Occipital lobe (tissue), 2 donors: ENCODE results near the gene SLC10A3. TPM values are rescaled to one million over a fixed set of nuclear protein-coding genes. Genes with fewer than 3 reads are reported as not detected.

Experiments
- DNase-seq: peaks from one replicate; lab custom pipeline; 2025; lab: John Stamatoyannopoulos, UW
- total RNA-seq: library from RNA; depleted of rRNA; stranded (reverse); fragments of >200 nt; gene quantifications from one replicate; pipeline ENCODE4 v1.2.3, GENCODE V29; 2014

SLC10A3 gene
- total RNA-seq, 1 donor from 2014 or later: 3.4 TPM

DNA sequence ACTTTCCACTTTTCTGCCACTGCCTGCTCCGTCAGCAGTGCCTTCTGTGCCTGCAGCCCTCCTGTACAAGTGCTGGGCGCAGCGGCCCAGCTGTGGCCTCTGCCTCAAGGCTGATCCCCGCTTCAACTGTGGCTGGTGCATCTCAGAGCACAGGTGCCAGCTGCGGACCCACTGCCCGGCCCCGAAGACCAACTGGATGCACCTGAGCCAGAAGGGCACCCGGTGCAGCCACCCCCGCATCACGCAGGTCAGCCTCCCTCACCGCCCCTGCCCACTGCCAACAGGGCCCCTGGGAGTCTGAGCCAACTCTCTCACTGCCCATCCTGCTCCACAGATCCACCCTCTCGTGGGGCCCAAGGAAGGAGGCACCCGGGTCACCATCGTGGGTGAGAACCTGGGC, 24.8 kb downstream of the SLC10A3 start:
- DNase-seq: no peak

DNA sequence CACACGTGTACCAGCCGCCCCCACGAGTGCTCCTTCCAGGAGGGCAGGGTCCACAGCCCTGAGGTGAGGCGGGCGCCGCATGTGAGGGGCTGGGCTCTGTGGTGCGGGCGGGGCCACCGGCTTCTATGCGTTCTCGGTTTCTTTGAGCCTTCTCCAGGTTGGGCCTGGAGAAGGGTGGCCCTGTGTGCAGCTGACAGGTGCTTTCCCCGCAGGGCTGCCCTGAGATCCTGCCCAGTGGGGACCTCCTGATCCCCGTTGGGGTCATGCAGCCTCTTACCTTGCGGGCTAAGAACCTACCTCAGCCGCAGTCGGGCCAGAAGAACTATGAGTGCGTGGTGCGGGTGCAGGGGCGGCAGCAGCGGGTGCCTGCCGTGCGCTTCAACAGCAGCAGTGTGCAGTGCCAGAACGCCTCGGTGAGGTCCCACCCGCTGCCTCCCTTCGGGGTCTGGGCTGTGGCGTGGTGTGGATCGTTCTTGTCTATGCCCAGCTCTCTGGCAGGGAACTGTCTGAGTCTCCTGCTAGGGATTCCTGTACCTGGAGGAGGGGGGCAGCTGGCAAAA, 25.5 kb downstream of the SLC10A3 start:
- DNase-seq: no peak

DNA sequence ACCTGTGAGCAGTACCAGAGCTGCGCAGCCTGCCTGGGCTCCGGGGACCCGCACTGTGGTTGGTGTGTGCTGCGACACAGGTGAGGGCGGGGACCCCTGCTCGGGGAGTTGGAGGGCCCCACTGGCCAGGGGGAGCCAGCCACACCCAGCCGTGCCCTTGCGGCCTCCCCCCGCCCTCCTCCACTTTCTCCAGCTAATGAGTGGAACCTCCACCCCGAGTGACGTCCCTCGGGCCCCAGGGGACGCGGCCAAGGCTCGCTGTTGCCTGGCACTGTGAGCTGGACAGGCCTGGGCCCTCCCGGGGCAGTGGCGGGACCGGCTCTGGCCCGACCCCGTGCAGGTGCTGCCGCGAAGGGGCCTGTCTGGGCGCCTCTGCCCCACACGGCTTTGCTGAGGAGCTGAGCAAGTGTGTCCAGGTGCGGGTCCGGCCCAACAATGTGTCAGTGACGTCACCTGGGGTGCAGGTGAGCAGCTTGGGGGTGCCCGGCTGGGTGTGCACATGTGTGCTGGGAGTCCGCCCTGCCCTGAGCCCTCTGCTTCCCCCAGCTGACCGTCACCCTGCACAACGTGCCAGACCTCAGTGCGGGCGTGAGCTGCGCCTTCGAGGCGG, 26.7 kb downstream of the SLC10A3 start:
- no peak for DNase-seq

DNA sequence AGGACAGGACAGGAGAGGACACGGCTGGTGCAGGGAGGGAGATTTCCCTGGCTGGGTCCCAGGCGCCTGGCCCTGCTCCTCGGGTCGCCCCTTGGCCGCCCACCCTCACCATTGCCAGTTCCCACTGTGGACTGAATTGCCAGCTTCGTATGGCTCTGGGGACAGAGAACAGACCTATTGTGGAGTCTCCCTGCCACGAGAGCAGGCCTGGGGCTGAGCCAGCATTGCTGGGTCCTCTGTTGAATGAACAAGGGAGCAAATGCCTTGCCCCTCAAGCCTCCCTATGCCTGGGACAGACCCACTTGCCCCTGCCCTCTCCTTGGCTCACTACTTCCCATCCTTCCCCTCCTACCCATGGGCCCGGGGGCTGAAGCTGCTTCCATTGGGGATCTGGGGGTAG, 28.0 kb downstream of the SLC10A3 start:
- DNase-seq: no peak

DNA sequence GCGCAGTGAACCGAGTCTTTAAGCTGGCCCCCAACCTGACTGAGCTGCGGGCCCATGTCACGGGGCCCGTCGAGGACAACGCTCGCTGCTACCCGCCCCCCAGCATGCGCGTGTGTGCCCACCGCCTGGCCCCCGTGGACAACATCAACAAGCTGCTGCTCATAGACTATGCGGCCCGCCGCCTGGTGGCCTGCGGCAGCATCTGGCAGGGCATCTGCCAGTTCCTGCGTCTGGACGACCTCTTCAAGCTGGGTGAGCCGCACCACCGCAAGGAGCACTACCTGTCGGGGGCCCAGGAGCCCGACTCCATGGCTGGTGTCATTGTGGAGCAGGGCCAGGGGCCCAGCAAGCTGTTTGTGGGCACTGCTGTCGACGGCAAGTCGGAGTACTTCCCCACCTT, 30.1 kb downstream of the SLC10A3 start:
- no peak for DNase-seq

DNA sequence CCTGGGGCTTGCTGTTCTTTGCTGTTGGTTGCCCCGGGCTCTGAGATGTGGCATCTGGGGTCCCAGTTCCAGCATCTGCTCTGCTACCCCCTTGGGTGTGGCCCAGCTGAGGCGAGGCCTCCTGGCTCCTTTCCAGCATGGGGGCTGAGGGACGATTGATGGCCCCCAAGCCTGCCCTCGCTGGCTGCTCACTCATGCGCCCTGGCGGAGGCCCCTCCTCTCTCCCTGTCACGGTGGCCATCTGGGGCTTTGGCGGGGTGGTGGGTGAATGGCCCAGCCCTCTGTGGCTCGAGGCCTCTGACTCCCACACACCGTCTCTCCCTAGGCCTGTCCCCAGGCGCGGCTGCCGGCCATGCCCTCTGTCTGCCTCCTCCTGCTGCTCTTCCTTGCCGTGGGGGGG, 30.6 kb downstream of the SLC10A3 start:
- no peak for DNase-seq

DNA sequence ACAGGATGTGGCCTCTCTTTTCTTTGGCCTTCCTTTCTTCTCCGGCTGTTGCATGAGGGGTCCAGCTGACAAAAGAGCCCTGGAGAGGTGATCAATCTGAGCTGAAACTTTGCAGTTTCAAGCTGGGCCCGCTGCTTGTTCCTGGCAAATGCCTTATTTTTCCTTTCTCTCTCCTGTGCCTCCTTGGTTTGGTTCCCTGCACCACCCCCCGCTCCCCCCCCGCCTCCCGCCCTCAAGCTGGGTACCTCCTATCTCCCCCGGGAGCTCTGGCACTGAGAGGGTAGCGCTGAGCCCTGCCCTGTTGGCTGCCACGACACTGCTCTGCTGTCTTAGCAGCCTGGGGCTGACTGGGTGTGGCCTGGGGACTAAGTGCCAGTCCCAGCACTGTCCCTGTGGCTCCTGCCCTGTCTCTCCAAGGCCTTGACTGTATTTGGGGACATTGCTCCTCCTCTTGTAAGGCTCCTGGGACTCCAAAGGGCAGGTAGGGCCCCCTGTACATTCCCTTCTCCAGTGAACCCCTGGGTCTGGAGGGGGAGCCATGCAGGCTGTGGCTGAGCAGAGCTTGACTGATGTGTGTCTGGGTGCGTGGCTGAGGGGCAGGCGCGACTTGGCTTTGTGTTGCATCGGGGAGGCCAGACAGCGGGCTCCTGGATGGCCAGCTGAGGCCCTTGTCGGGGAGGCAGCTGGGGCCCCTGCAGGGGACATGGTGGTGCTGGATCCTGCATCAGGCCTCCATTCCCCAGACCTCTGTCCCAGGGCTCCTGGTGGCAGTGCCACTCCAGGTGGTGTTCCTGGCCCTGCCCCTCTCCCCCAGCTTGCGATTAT, 31.3 kb downstream of the SLC10A3 start:
- no peak for DNase-seq

DNA sequence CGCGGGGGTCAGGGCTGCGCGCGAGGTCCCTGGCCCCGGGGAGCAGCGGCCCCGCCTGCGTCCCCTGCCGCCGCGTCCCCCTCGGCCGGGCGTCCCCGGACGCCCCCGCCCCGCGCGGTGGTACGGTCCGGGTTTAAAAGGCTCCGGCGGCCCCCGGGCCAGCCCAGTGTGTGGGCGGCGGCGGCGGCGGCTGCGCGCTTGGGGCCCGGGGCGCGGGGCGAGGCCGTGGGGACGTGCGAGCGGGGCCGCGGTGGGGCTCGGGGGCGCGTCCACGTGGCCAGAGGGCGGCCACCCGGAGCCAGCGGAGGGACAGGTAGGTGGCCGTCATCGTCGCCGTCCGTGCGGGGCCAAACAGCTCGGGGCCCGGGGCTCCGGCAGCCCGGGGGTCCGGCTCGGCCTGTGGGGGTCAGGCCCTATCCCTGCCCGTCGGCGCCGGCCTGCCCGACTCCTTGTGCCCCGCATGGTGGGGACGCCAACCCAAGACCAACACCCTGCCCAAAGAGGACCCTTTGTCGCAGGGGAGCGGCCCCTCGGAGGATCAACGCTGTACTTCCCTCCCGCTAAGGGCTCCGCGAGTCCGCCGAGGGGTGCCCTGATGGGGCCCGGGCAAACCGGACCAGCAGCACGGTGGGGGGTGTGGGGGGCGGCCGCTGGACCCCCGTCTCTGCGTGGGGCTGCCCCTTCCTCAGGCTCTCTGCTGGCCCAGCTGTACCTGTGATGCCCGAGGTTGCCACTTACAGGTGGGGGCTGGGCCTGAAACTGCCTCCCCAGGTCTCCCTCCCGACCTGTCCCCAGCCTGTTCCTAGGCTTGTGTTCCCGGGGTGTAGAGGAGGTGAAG, 32.1 kb downstream of the SLC10A3 start, which contains the start of gene PLXNA3:
PLXNA3 (plus strand) TSS at position 166 of the 838 bp plus-strand sequence. CDS start 1,903 bp downstream, outside the sequence.
- DNase-seq: no peak

DNA sequence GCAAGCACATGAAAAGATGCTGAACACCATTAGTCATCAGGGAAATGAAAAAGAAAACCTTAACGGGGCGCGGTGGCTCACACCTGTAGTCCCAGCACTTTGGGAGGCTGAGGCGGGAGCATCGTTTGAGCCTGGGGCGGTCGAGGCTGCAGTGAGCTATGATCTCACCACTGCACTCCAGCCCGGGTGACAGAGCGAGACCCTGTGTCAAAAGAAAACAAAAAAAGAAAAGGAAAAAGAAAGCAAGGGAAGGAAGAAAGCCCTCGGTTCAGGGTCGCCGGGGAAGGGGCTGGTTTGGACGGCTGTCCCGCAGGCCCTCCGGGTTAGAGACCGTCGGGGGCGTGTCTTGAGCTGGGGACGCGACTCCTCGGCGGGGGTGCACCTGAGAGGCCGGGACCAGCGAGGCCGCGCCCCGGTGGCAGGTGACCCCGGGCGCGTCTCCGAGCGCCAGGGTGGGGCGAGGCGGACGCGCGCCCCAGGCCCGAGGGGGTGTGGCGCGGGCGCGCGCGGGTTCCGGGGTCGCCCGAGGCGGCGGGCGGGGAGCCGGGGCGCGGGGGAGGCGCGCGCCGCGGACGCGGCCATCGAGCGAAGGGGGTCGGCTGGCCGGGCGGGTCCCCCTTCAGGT, 32.8 kb downstream of the SLC10A3 start:
- DNase-seq: no peak

DNA sequence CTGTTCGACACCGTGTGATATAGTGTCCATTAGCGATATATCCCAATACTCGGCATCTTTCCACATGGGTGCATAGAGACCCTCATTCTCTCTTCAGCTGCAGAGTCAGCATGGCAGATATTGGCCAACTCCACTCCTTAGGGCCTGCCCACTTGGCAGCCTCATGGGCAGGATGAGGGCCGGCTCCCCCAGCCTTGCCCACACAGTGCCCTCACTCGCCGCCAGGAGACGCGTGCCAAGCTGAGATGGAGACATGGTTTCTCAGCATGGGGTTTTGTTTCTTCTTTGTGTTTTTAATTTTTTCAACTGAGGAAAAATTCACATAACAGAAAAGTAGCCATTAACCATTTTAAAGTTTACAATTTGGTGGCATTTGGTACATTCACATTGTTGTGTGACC, 37.6 kb downstream of the SLC10A3 start:
- no peak for DNase-seq

DNA sequence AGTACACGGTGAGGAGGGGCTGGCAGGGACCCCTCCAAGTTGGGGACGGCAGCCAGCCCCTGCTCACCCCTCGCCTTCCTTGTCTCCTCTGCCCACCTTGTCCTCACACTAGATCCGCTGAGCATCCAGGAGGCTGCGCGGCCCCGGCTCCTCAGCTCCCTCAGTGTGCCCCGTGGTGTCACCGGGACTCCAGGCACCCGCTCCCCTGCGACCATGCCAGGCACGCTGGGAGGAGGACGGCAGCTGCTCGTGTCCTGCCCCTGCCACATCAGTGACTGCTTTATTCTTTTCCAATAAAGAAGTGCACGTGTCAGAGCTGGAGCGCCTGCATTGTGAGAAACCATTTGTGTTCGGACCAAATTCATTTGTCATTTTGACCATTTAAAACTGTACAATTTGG, 40.1 kb downstream of the SLC10A3 start:
- no peak for DNase-seq

DNA sequence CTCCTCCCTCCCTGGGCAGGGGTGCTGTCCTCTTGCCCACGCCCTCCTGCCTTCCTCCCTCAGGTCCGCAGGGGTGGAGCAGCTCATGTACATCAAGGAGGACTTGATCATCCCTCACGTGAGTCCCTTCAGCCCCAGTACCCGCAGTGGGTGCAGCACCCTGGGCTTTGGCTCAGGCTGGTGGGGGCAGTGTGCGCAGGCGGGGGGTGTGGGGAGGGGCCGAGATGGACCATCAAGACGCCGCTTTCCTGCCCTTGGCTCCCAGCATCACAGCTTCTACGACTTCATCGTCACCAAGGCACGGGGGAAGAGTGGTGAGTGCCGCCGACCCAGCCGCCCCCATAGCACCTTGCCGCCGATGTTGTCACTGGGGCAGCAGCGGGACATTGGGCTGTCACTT, 40.8 kb downstream of the SLC10A3 start:
- no peak for DNase-seq

DNA sequence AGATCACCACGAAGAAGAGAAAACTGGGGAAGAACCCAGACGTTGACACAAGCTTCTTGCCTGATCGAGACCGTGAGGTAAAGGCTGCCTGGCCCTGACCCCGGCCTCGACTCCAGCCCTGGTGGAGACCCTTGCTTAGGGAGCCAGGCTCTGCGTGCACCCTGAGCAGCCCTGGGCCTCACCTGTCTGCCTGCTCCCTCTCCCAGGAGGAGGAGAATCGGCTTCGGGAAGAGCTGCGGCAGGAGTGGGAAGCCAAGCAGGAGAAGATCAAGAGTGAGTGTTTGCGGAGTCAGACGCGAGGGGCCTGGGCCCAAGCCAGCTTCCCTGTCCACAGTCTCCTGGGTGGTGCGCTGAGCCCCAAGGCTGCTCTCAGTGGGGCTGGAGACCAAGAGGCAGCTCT, 41.9 kb downstream of the SLC10A3 start:
- DNase-seq: no peak

DNA sequence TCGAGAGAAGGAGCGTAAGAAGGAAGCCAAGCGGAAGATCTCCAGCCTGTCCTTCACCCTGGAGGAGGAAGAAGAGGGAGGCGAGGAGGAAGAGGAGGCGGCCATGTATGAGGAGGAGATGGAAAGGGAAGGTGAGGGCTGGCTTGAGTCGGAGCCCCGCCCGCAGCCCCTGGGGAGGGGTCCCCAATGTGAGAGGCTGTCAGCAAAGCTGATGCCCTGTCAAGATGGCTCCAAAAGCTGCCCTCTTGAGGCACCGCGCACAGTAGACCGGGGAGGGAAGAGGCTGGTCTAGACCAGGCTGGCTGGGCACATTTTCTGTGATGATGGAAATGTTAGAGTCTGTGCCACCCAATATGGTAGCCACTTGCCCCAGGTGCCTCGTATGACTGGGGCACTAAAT, 44.0 kb downstream of the SLC10A3 start:
- DNase-seq: no peak

DNA sequence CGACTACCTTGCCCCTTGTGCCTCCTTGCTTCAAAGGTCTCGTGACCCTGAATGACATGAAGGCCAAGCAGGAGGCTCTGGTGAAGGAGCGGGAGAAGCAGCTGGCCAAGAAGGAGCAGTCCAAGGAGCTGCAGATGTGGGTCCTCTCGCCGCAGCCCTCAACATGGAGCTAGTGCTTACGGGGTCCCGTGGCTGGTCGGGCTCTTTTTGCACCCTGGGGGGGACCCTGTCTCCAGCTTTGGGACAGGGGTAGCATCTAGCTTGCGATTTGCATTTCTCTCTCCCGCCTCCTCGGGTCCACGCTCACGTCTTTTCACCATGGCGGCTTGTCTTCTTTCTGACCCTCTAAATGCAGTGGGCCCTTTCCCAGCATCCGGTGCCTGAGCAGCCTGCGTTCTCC, 44.7 kb downstream of the SLC10A3 start:
- DNase-seq: no peak

DNA sequence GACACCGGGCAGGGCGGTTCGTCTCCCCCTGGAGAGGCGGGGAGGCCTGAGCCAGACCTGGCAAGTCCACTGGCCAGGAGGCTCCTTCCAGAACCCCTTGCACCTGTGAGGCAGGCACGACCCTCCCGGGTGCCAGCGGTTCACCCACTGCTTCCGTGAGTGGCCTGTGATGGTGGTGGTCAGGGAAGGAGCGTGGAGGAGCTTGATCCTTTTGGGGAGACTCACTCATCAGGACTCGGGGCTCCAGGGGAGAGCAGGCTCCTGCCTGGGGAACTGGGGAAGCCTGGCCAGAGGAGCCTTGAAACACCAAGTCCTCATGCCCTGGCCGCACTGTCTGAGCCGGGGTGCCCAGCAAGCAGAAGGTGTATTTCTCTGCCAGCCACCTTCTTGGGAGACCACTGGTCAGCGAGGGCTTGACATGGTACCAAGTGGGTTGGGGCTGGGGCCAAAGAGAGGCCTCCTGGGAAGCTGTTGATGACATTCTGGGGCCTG, 45.6 kb downstream of the SLC10A3 start:
- DNase-seq: no peak

DNA sequence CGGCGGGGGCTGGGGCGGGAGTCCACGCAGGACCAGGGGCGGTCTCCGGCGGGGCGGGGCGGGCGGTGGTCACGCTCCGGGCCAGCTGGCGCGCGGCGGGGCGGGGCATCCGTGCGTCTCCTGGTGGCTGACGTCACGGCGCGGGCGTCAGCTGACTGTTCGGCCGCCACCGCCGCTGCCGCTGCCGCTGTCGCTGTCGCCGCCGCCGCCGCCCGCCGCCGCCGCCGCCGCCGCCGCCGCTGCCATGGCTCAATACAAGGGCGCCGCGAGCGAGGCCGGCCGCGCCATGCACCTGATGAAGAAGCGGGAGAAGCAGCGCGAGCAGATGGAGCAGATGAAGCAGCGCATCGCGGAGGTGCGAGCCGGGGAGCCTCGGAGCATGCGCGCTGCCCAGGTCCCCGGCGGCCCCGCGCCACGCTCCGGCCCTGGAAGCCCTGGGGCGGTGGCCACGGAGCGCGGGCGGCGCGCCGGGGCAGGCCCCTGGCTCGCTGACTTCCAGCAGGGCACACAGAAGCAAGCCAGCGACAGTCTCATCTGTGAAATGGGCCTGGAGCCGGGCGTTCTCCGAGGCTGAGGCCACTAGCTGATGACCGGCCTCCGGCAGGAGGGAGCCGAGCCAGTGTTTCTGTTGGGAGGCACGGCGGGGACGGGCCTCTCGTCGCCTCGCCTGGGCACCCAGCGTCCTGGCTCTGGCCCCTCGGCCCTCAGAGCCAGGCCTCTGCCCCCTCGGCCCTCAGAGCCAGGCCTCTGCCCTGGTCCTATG, 46.3 kb downstream of the SLC10A3 start, which contains the start of gene FAM50A:
FAM50A (plus strand) TSS at position 150 of the 763 bp plus-strand sequence; CDS start at position 245, 95 bp downstream.
- DNase-seq: no peak

DNA sequence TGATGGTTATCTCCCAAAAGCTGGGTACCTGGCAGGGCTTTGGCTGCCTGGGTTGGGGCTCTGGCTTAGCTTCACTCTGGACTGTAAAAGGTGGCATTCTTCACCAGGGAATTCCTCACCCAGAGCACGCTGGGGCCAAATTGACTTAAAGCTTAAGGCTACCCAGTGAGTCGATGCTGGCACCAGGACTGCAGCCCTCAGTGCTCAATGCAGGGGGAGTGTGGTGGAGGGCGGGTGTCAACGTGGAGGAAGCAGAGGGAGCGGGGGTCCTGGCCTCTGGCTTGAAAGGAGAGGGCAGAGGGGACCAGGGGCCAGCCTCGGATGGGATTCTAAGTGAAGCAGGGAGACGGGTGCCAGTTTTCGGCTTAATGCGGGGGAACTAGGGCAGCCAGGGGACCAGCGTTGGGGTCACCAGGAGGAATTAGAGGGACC, 46.9 kb downstream of the SLC10A3 start:
- DNase-seq: no peak

DNA sequence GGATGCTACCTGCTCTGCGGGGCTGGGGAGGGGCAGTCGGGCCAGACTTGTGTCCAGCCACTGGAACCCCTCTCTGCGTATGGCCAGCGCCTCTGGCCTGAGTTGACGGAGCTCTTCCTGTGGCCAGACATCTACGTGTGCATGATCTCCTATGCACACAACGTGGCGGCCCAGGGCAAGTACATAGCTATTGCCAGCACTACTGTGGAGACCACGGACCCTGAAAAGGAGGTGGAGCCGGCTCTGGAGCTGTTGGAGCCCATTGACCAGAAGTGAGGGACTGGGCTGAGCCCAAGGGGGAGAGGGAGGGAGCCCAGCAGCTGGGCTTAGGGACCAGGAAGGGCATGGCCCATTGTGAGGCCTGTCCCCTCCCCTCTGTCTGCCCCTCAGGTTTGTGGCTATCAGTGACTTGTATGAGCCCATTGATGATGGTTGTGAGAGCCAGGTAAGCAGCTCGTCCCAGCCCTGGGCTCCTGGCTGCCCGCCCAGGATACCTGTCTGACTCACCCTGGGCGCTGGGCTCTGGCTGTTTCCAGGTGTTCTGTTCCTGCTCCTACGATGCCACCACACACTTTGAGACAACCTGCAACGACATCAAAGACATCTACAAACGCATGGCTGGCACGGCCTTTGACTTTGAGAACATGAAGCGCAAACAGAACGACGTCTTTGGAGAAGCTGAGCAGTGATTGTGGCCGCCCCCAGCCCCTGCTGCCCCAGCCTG, 48.3 kb downstream of the SLC10A3 start:
- DNase-seq: no peak

DNA sequence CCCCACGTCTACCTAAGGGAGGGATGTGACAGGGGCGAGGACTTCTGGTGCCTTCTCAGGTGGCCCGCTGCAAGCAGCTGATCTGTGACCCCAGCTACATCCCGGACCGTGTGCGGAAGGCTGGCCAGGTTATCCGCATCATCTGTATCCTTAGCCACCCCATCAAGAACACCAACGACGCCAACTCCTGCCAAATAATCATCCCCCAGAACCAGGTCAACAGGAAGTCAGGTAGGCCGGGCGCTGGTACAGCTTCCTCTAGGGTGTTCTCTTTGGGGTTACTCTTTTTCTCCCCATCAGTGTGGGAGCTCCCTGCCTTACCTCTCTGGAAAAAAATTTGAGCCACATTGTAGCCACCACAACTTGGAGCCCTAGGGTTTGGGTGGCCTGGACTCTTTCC, 48.9 kb downstream of the SLC10A3 start:
- DNase-seq: no peak
